Mononuclear cell (primary cell): ENCODE measurements around the gene IQSEC2. TPM values are rescaled to one million over a fixed set of nuclear protein-coding genes. Genes with fewer than 3 reads are reported as not detected.

ENCODE experiments used
- H3K27me3 ChIP-seq: 2 replicates; pipeline ENCODE4 v1.6.0; 2011; ENCODE audit warnings: low read length, control low read depth; ENCODE audit not compliant: insufficient read depth
- H3K4me1 ChIP-seq: 2 replicates; pipeline ENCODE4 v1.5.1; 2011; ENCODE audit warnings: mild to moderate bottlenecking, low read length, control low read depth; ENCODE audit not compliant: insufficient read depth
- H3K4me3 ChIP-seq: 2 replicates; pipeline ENCODE4 v1.5.1; 2011; ENCODE audit warnings: mild to moderate bottlenecking, low read length, moderate library complexity
- H3K9me3 ChIP-seq: 2 replicates; pipeline ENCODE4 v1.5.1; 2011; ENCODE audit warnings: low read depth, mild to moderate bottlenecking, control low read depth, low read length
- total RNA-seq: library from RNA; depleted of rRNA; stranded (reverse); fragments of >200 nt; gene quantifications from one replicate; pipeline ENCODE4 v1.2.3, GENCODE V29; 2012

IQSEC2 gene
- total RNA-seq, 1 donor: 4.4 TPM

GRCh38 chrX:53262918-53263394 is 18.4 kb downstream of the IQSEC2 start:
- Histone ChIP-seq H3K4me3 (no peak overlapping the region), H3K9me3 (no peaks in the 10 kb centered on the region), H3K27me3 (no peaks in the 10 kb centered on the region), H3K4me1 (peaks cover 60% of the 10 kb centered on the region)

DNA sequence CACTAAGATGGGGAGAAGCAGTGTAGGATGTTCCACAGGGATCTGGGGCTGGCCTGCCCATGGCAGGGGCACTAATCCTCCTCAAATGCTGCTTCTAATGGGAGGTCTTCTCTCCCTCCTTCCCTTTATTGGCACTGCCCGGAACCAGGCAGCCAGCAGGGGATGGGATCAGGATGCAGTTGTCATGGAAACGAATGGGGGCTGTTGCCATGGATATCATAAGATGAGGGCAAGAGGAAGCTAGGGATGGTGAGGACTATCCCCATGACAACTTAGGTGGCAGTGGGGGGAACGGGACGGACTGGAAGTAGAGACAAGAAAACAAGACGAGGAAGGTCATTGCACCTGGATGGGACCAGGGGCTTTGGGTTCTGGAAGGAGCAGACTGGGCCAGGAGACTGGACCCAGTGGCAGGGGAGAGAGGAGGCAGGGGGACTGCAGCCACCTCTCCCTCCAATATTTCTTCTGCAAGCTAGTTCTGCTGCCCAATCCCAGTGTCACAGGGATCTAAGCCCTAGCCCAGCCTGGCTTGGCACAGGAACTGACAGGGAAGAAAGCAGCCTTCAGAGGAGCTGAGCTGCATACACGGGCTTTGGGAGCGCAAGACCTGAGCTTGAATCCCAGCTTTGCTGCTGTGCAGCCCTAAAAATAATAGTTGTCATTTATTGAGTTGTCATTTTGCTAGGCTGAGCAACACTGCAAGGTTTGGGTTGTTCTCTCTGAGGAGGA is 19.0 kb downstream of the IQSEC2 start:
- no peaks in the 10 kb centered on the region for H3K9me3 ChIP-seq
- H3K27me3 ChIP-seq: no peaks in the 10 kb centered on the region
- H3K4me3 ChIP-seq: no peak overlapping the region
- peaks cover 54% of the 10 kb centered on the region for H3K4me1 ChIP-seq

DNA sequence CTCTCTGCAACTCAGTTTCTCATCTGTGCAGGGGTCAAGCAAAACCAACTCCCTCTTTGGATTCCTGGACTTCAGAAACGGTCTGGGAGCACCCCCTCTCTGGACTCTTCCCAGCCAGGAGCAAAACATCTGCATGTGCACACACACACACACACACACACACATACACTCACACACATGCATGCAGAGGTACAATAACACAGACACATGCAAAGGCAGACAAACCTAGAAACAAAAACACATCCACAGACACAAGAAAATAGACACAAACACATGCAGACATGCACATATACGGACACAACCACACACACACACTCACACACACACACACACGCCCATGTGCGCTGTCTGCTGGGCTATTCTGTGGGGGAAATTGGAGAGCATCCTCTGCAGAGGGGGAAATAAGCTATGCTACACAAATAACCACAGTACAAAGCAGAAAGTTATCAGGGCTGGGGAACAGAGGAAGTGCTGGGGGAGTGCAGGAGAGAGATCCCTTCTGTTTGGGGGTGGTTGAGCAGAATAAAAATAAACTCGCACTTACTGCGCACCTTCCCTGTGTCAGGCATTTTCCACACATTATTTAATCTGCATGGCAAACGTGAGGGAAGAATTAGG is 19.9 kb downstream of the IQSEC2 start:
- Histone ChIP-seq H3K27me3 (no peaks in the 10 kb centered on the region), H3K9me3 (no peaks in the 10 kb centered on the region), H3K4me1 (peaks cover 48% of the 10 kb centered on the region), H3K4me3 (no peak overlapping the region)

GRCh38 chrX:53260836-53261235 is 20.5 kb downstream of the IQSEC2 start:
- Histone ChIP-seq H3K4me1 (peaks cover 42% of the 10 kb centered on the region), H3K27me3 (no peaks in the 10 kb centered on the region), H3K4me3 (no peak overlapping the region), H3K9me3 (no peaks in the 10 kb centered on the region)

DNA sequence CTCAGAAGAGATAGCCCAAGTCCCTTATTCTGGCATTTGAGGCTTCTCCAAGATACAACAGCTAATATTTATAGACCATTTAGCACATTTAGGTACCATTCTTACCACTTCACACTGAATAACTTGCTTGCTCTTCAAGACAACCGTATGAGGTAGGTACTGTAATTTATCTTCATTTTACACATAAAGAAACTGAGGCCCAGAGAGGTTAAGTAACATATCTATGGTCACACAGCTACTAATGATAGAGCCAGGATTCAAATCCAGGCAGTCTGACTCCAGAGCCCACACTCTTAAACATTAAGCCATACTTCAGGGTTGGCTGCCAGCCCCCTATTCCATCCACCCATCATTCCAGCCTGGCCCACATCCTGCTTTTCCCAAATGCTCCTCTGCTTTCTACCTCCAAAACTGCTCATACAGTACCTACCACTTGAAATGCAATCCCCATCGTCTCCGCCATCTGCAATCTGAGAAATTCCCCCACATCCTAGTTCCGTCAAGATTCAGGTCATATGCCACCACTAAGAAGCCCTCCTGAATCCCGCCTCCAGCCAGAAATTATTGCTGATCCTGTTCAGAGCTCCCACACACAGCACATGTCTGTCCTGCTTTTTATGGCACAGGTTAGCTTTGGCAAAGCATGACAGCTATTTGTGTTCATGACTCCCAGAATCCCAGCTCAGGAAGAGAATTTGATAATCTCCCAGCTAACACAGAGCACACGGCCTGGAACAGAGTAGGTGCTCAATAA is 23.5 kb downstream of the IQSEC2 start:
- H3K4me1 ChIP-seq: peaks cover 14% of the 10 kb centered on the region
- no peaks in the 10 kb centered on the region for H3K27me3 ChIP-seq
- no peak overlapping the region for H3K4me3 ChIP-seq
- H3K9me3 ChIP-seq: no peaks in the 10 kb centered on the region

DNA sequence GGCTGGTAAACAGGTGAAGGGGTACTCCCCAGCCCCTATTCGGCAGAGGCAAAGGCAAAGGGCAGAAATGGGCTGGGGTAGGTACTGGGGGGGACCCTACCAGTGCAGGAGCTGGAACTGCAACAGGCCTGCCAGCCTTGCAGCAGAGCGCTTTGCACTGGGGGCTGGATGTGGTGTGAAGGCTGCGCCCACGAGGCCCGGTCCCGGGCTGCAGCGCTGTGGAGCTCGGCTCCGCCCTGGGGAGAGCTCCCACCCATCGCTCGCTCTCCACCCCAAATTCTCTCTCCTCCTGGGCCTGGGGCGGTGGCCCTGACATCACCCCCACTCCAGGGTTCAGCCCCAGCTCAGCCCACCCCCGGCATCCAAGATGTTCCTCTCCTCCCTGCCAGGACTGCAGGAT is 24.2 kb downstream of the IQSEC2 start:
- Histone ChIP-seq H3K4me1 (peaks cover 7% of the 10 kb centered on the region), H3K27me3 (no peaks in the 10 kb centered on the region), H3K4me3 (no peak overlapping the region), H3K9me3 (no peaks in the 10 kb centered on the region)

DNA sequence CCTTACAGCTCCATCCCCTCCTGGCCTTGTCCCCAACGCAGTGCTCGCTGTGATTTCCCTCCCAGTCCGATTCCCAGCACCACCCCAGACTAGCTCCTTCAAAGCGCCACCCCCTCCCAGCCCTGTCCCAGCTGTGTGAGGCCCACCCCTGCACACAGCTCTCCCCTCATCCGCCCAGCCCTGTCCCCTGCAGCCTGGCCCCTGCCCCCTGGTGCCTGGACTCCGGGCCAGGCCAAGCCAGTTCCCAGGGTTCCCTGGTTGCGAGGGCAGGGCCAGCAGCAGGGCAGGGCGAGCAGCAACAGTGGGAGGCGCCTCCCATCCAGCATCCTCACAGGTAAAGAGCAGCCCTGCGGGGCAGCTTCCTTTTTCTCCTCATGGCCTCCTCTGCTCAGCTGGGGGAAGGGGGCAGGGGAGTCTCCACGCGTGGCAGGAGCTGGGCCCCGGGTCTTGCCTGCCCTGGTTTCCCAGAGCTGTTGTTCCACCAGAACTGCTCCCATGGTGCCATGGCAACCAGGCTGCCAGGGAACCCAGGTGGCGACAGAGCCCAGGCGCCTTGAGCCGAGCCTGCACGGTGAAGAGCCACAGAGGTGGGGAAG is 24.8 kb downstream of the IQSEC2 start:
- H3K4me1 ChIP-seq: peaks cover under 1% of the 10 kb centered on the region
- no peak overlapping the region for H3K4me3 ChIP-seq
- H3K27me3 ChIP-seq: no peaks in the 10 kb centered on the region
- H3K9me3 ChIP-seq: no peaks in the 10 kb centered on the region

GRCh38 chrX:53255738-53256191 is 25.6 kb downstream of the IQSEC2 start:
- Histone ChIP-seq H3K9me3 (no peaks in the 10 kb centered on the region), H3K27me3 (no peaks in the 10 kb centered on the region), H3K4me1 (no peaks in the 10 kb centered on the region), H3K4me3 (no peak overlapping the region)

DNA sequence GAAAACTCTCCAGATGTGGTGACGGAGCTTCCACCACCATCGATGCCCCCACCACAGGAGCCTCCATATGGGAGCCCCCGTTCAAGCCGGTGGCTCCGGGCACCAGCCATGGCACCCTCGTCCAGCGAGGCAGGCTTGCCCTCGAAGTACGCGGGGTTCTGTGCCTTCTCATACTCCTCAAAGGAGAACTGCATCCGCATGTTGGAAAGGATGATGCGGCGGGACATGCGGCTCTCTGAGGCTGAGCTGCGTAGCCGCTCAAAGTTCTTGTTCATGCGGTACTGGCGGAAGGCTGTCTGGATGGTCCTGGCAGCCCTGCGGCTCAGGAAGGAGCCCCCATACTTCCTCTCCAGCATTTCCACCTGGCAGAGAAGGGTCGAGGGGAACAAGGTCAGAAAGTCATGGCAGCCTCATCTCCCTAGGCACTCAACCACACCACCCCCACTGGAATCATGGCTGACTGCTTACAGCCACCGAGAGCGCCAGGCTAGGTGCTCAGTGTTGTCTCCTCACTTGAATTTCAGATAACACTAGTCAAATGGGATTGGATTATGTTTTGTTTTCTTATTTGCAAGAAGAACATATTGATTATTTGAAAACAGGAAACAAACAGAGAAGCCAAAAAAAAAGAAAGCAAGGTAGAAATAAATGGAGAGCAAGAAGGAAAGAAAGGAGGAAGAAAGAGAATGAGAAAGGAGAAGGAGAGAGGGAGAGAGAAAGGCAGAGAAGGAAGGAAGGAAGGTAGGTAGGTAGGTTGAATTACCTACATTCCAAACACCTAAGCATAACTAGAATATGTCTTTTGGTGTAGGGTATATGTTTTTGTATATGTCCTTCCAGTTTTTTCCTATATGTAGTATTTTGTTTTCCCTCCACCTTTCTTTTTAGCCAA is 26.6 kb downstream of the IQSEC2 start:
- no peaks in the 10 kb centered on the region for H3K9me3 ChIP-seq
- H3K27me3 ChIP-seq: no peaks in the 10 kb centered on the region
- H3K4me1 ChIP-seq: no peaks in the 10 kb centered on the region
- no peak overlapping the region for H3K4me3 ChIP-seq

DNA sequence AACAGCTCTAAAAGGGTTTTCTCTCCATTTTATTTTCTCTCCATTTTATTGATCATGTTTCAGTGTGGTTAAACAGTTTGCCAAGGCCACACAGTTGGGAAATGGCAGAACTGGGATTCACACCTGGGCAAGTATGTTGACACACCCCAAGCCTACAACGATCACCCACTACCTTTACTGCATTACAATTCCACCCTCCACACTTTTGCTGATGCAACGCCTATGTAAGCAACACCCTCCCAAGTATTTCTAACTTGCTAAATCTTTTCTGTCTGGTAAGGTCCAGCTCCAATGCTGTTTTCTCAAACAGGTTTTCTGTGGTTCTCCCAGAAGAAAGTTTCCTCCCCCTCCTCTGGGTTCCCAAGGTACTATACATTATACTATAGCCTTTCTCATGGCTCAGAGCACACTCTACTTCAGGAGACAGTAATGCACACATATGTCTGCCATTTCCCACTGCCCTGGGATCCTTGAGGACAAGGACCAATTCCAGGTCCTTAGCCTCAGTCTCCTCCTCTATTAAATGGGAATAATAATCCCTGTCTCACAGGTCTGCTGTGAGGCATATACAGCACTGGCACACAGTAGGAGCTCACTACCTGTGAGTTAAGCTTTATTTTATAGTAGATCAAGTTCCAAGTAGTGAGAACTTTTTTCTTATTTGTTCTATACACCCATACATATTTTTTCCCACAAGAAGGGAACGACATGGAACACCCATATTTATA is 27.9 kb downstream of the IQSEC2 start:
- no peaks in the 10 kb centered on the region for H3K9me3 ChIP-seq
- no peak overlapping the region for H3K4me3 ChIP-seq
- H3K27me3 ChIP-seq: no peaks in the 10 kb centered on the region
- H3K4me1 ChIP-seq: no peaks in the 10 kb centered on the region

GRCh38 chrX:53251307-53251706 is 30.1 kb downstream of the IQSEC2 start:
- no peaks in the 10 kb centered on the region for H3K27me3 ChIP-seq
- H3K9me3 ChIP-seq: no peaks in the 10 kb centered on the region
- H3K4me1 ChIP-seq: no peaks in the 10 kb centered on the region
- no peak overlapping the region for H3K4me3 ChIP-seq

DNA sequence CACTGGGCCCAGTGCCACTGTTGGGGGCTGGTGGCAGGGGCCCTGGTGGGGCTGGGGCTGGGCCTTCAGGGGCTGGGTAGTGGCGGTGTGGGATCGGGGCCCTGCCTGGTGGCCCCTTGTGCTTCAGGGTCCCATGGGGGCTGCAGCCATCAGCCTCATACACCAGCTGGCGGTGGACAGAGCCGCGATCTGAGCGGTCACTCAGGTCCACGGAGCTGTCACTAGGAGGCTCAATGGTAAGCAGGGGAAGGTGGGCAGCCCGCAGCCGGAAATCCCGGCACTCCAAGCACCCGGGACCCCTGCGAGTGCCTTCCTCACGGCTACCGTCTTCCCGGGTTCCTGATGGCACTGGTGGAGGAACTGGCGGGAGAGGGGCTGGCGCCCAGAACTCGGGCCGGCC is 30.8 kb downstream of the IQSEC2 start:
- Histone ChIP-seq H3K27me3 (no peaks in the 10 kb centered on the region), H3K4me1 (no peaks in the 10 kb centered on the region), H3K9me3 (no peaks in the 10 kb centered on the region), H3K4me3 (no peak overlapping the region)

- Histone ChIP-seq H3K4me1 (no peaks in the 10 kb centered on the region), H3K9me3 (no peaks in the 10 kb centered on the region), H3K4me3 (no peak overlapping the region), H3K27me3 (no peaks in the 10 kb centered on the region)
Observed at GRCh38 chrX:53249408-53250042, 31.9 kb downstream of the IQSEC2 start.
